ENCODE data around the gene ANO6.
"Not testable (repeated sequence)": the region's sequence is repeated elsewhere in the genome, so short reads cannot be mapped to it uniquely, and the experiment has no call there.

The ANO6 gene

GRCh38 chr12:45243963-45244362 is 28.1 kb downstream of the ANO6 start:
- no peak for DNase-seq (ENCODE audit: low spot score)

GRCh38 chr12:45244561-45245343 is 28.9 kb downstream of the ANO6 start:
- DNase-seq (ENCODE audit: low spot score), result no peak

- no peak for DNase-seq (ENCODE audit: low spot score)
Measured at GRCh38 chr12:45246236-45246635, 30.3 kb downstream of the ANO6 start.

- DNase-seq (ENCODE audit: low spot score), result no peak
Measured at GRCh38 chr12:45247589-45247988, 31.7 kb downstream of the ANO6 start.

- DNase-seq (ENCODE audit: low spot score), result no peak
Measured at GRCh38 chr12:45248095-45248494, 32.2 kb downstream of the ANO6 start.

GRCh38 chr12:45254254-45254653 is 38.4 kb downstream of the ANO6 start:
- DNase-seq (ENCODE audit: low spot score), result no peak

- DNase-seq (ENCODE audit: low spot score), result no peak
Measured at GRCh38 chr12:45256721-45257120, 40.8 kb downstream of the ANO6 start.

GRCh38 chr12:45257185-45257930 is 41.5 kb downstream of the ANO6 start:
- no peak for DNase-seq (ENCODE audit: low spot score)

GRCh38 chr12:45259675-45260074 is 43.8 kb downstream of the ANO6 start:
- no peak for DNase-seq (ENCODE audit: low spot score)

- no peak for DNase-seq (ENCODE audit: low spot score)
Measured at GRCh38 chr12:45260104-45260815, 44.4 kb downstream of the ANO6 start.

- no peak for DNase-seq (ENCODE audit: low spot score)
Measured at GRCh38 chr12:45260854-45261253, 45.0 kb downstream of the ANO6 start.

GRCh38 chr12:45262185-45262584 is 46.3 kb downstream of the ANO6 start:
- not testable (repeated sequence) for DNase-seq (ENCODE audit: low spot score)

- no peak for DNase-seq (ENCODE audit: low spot score)
Measured at GRCh38 chr12:45263587-45263986, 47.7 kb downstream of the ANO6 start.

GRCh38 chr12:45268672-45269411 is 52.9 kb downstream of the ANO6 start:
- peak; percentile 94 for DNase-seq (ENCODE audit: low spot score)

- DNase-seq (ENCODE audit: low spot score), result no peak
Measured at GRCh38 chr12:45269412-45269751, 53.5 kb downstream of the ANO6 start.

- DNase-seq (ENCODE audit: low spot score), result no peak
Measured at GRCh38 chr12:45270951-45271350, 55.1 kb downstream of the ANO6 start.

GRCh38 chr12:45273717-45274271 is 57.9 kb downstream of the ANO6 start:
- peak; percentile 98 for DNase-seq (ENCODE audit: low spot score)

GRCh38 chr12:45276154-45276755 is 60.4 kb downstream of the ANO6 start:
- DNase-seq (ENCODE audit: low spot score), result no peak

GRCh38 chr12:45278447-45278846 is 62.6 kb downstream of the ANO6 start:
- DNase-seq (ENCODE audit: low spot score), result no peak

- DNase-seq (ENCODE audit: low spot score), result peak; percentile 46
Measured at GRCh38 chr12:45279931-45280830, 64.3 kb downstream of the ANO6 start.

All from kidney tubule cell (primary cell).